ENCODE measurements around the gene CERS6.

The CERS6 gene

GRCh38 chr2:168633895-168634294 lies 177.8 kb downstream of the CERS6 start:
- Mint-ChIP-seq H3K4me1 (ENCODE audit: low read depth) (peaks cover 3% of the 10 kb centered on the region), H3K36me3 (ENCODE audit: low read depth) (peaks cover 2% of the 10 kb centered on the region), H3K27me3 (ENCODE audit: low read depth) (no peaks in the 10 kb centered on the region), H3K9me3 (no peaks in the 10 kb centered on the region), H3K27ac (no peak overlapping the region), H3K4me3 (no peak overlapping the region)

- Mint-ChIP-seq H3K4me3 (no peak overlapping the region), H3K4me1 (ENCODE audit: low read depth) (peaks cover 3% of the 10 kb centered on the region), H3K27ac (no peak overlapping the region), H3K27me3 (ENCODE audit: low read depth) (no peaks in the 10 kb centered on the region), H3K9me3 (no peaks in the 10 kb centered on the region), H3K36me3 (ENCODE audit: low read depth) (peaks cover 2% of the 10 kb centered on the region)
These were observed 179.0 kb downstream of the CERS6 start for GRCh38 chr2:168635065-168635577.

- no peaks in the 10 kb centered on the region for H3K27me3 Mint-ChIP-seq (ENCODE audit: low read depth)
- peaks cover 2% of the 10 kb centered on the region for H3K36me3 Mint-ChIP-seq (ENCODE audit: low read depth)
- H3K27ac Mint-ChIP-seq: no peak overlapping the region
- peaks cover 1% of the 10 kb centered on the region for H3K4me1 Mint-ChIP-seq (ENCODE audit: low read depth)
- no peaks in the 10 kb centered on the region for H3K9me3 Mint-ChIP-seq
- H3K4me3 Mint-ChIP-seq: no peak overlapping the region
These were observed 182.9 kb downstream of the CERS6 start for GRCh38 chr2:168639018-168639417.

GRCh38 chr2:168639441-168639898 lies 183.4 kb downstream of the CERS6 start:
- Mint-ChIP-seq H3K27me3 (ENCODE audit: low read depth) (no peaks in the 10 kb centered on the region), H3K9me3 (no peaks in the 10 kb centered on the region), H3K27ac (no peak overlapping the region), H3K4me3 (no peak overlapping the region), H3K36me3 (ENCODE audit: low read depth) (peaks cover 5% of the 10 kb centered on the region), H3K4me1 (ENCODE audit: low read depth) (peaks cover 5% of the 10 kb centered on the region)

- H3K36me3 Mint-ChIP-seq (ENCODE audit: low read depth): peaks cover 5% of the 10 kb centered on the region
- no peaks in the 10 kb centered on the region for H3K9me3 Mint-ChIP-seq
- H3K27me3 Mint-ChIP-seq (ENCODE audit: low read depth): no peaks in the 10 kb centered on the region
- H3K27ac Mint-ChIP-seq: no peak overlapping the region
- peaks cover 5% of the 10 kb centered on the region for H3K4me1 Mint-ChIP-seq (ENCODE audit: low read depth)
- no peak overlapping the region for H3K4me3 Mint-ChIP-seq
These were observed 184.0 kb downstream of the CERS6 start for GRCh38 chr2:168640039-168640438.

GRCh38 chr2:168641636-168642035 lies 185.6 kb downstream of the CERS6 start:
- no peaks in the 10 kb centered on the region for H3K27me3 Mint-ChIP-seq (ENCODE audit: low read depth)
- no peak overlapping the region for H3K4me3 Mint-ChIP-seq
- peaks cover 8% of the 10 kb centered on the region for H3K4me1 Mint-ChIP-seq (ENCODE audit: low read depth)
- peaks cover 8% of the 10 kb centered on the region for H3K36me3 Mint-ChIP-seq (ENCODE audit: low read depth)
- no peak overlapping the region for H3K27ac Mint-ChIP-seq
- H3K9me3 Mint-ChIP-seq: no peaks in the 10 kb centered on the region

- Mint-ChIP-seq H3K4me3 (no peak overlapping the region), H3K4me1 (ENCODE audit: low read depth) (peaks cover 8% of the 10 kb centered on the region), H3K36me3 (ENCODE audit: low read depth) (peaks cover 8% of the 10 kb centered on the region), H3K9me3 (no peaks in the 10 kb centered on the region), H3K27ac (no peak overlapping the region), H3K27me3 (ENCODE audit: low read depth) (no peaks in the 10 kb centered on the region)
These were observed 186.8 kb downstream of the CERS6 start for GRCh38 chr2:168642873-168643272.

GRCh38 chr2:168643979-168644378 lies 187.9 kb downstream of the CERS6 start:
- H3K27me3 Mint-ChIP-seq (ENCODE audit: low read depth): no peaks in the 10 kb centered on the region
- no peaks in the 10 kb centered on the region for H3K9me3 Mint-ChIP-seq
- peaks cover 6% of the 10 kb centered on the region for H3K36me3 Mint-ChIP-seq (ENCODE audit: low read depth)
- H3K27ac Mint-ChIP-seq: no peak overlapping the region
- H3K4me1 Mint-ChIP-seq (ENCODE audit: low read depth): peaks cover 8% of the 10 kb centered on the region
- H3K4me3 Mint-ChIP-seq: no peak overlapping the region

GRCh38 chr2:168645696-168646338 lies 189.7 kb downstream of the CERS6 start:
- Mint-ChIP-seq H3K9me3 (no peaks in the 10 kb centered on the region), H3K27ac (no peak overlapping the region), H3K27me3 (ENCODE audit: low read depth) (no peaks in the 10 kb centered on the region), H3K4me3 (no peak overlapping the region), H3K4me1 (ENCODE audit: low read depth) (peaks cover 8% of the 10 kb centered on the region), H3K36me3 (ENCODE audit: low read depth) (peaks cover 6% of the 10 kb centered on the region)

GRCh38 chr2:168649105-168649504 lies 193.0 kb downstream of the CERS6 start:
- H3K27me3 Mint-ChIP-seq (ENCODE audit: low read depth): no peaks in the 10 kb centered on the region
- no peak overlapping the region for H3K27ac Mint-ChIP-seq
- H3K4me1 Mint-ChIP-seq (ENCODE audit: low read depth): peaks cover 6% of the 10 kb centered on the region
- H3K9me3 Mint-ChIP-seq: no peaks in the 10 kb centered on the region
- H3K4me3 Mint-ChIP-seq: no peak overlapping the region
- H3K36me3 Mint-ChIP-seq (ENCODE audit: low read depth): peaks cover 5% of the 10 kb centered on the region

GRCh38 chr2:168649562-168649961 lies 193.5 kb downstream of the CERS6 start:
- Mint-ChIP-seq H3K27me3 (ENCODE audit: low read depth) (no peaks in the 10 kb centered on the region), H3K36me3 (ENCODE audit: low read depth) (peaks cover 3% of the 10 kb centered on the region), H3K9me3 (no peaks in the 10 kb centered on the region), H3K4me1 (ENCODE audit: low read depth) (peaks cover 3% of the 10 kb centered on the region), H3K4me3 (no peak overlapping the region), H3K27ac (no peak overlapping the region)

GRCh38 chr2:168650139-168650538 lies 194.1 kb downstream of the CERS6 start:
- H3K4me3 Mint-ChIP-seq: no peak overlapping the region
- no peaks in the 10 kb centered on the region for H3K9me3 Mint-ChIP-seq
- peaks cover 3% of the 10 kb centered on the region for H3K4me1 Mint-ChIP-seq (ENCODE audit: low read depth)
- peaks cover 3% of the 10 kb centered on the region for H3K36me3 Mint-ChIP-seq (ENCODE audit: low read depth)
- no peaks in the 10 kb centered on the region for H3K27me3 Mint-ChIP-seq (ENCODE audit: low read depth)
- H3K27ac Mint-ChIP-seq: no peak overlapping the region

- Mint-ChIP-seq H3K36me3 (ENCODE audit: low read depth) (peaks cover 4% of the 10 kb centered on the region), H3K27me3 (ENCODE audit: low read depth) (no peaks in the 10 kb centered on the region), H3K9me3 (no peaks in the 10 kb centered on the region), H3K27ac (no peak overlapping the region), H3K4me1 (ENCODE audit: low read depth) (peaks cover under 1% of the 10 kb centered on the region), H3K4me3 (no peak overlapping the region)
These were observed 194.7 kb downstream of the CERS6 start for GRCh38 chr2:168650781-168651180.

- Mint-ChIP-seq H3K27me3 (ENCODE audit: low read depth) (no peaks in the 10 kb centered on the region), H3K4me1 (ENCODE audit: low read depth) (no peaks in the 10 kb centered on the region), H3K9me3 (no peaks in the 10 kb centered on the region), H3K36me3 (ENCODE audit: low read depth) (peaks cover 3% of the 10 kb centered on the region), H3K4me3 (no peak overlapping the region), H3K27ac (no peak overlapping the region)
These were observed 197.2 kb downstream of the CERS6 start for GRCh38 chr2:168652997-168653921.

GRCh38 chr2:168654705-168655104 lies 198.6 kb downstream of the CERS6 start:
- peaks cover 3% of the 10 kb centered on the region for H3K36me3 Mint-ChIP-seq (ENCODE audit: low read depth)
- no peaks in the 10 kb centered on the region for H3K9me3 Mint-ChIP-seq
- no peaks in the 10 kb centered on the region for H3K27me3 Mint-ChIP-seq (ENCODE audit: low read depth)
- no peak overlapping the region for H3K4me3 Mint-ChIP-seq
- H3K27ac Mint-ChIP-seq: no peak overlapping the region
- no peaks in the 10 kb centered on the region for H3K4me1 Mint-ChIP-seq (ENCODE audit: low read depth)

All from T-helper 1 cell treated with Interleukin-12 subunit alpha and Interleukin-12 subunit beta and Interleukin-4 antibody, amounts not matched to agents 30 μg/mL and 1 μg/mL, for 36 hours (primary cell).